ENCODE results near the gene OLFM2.

OLFM2 gene

DNA sequence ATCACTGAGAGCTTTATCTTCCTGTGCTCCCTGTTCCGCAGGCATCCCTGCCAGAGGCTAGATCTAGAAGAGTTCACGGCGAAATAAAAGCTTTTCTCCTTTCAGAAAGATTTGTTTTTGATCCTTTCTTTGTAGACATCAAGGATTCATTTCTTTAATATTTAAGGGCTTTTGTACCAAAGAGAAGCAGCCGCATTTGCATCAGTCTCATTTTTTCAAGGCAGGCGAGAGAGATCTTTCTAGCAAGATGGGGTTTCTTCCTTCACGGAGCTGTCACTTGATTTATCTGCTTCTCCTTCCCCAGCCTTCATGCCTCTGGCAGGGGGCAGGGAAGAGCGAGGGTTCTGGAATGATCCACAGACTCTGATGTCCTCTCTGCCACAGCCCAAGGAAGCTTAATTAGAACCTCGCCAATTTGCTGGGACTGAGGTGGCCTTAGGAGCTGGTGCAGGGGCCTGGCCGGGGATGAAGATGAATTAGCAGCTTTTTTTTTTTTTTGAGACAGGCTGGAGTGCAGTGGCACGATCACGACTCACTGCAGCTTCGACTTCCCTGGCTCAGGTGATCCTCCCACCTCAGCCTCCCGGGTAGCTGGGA, 61.2 kb downstream of the OLFM2 start:
- Mint-ChIP-seq H3K36me3 (no peaks in the 10 kb centered on the region), H3K27me3 (peaks cover 20 to 22% of the 10 kb centered on the region in 2 donors), H3K4me3 (no peak overlapping the region), H3K9me3 (no peaks in the 10 kb centered on the region), H3K27ac (no peak overlapping the region), H3K4me1 (peaks cover 2 to 5% of the 10 kb centered on the region in 2 donors)
- ATAC-seq (replicated peaks) (no peak), DNase-seq (no peak)

DNA sequence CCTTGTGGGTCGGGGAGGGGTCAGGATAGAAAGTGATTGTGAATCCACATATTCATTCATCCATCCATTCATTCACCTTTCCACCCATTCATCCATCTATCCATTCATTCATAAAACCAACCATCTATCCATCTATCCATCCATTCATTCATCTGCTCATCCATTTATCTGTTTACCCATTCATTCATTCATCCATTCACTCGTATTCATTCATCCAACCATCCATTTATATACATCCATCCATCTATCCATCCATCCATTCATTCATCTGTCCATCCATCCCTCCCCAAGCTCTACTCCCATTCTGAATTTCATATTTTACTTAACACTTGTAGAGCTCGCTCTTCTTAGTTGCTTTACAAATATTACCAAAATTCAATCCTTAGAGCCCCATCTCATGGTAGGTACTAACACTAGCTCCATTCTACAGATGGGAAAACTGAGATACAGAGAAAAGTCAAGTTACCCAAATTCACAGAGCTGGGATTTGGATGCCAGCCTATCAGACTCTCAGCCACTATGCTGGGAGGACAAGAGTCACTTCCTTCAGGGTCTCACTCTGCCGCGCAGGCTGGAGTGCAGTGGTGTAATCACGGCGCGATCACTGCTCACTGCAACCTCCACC, 63.6 kb downstream of the OLFM2 start:
- peaks cover 17% of the 10 kb centered on the region in 2 donors for H3K27me3 Mint-ChIP-seq
- DNase-seq (no peak), ATAC-seq (replicated peaks) (no peak)
- no peak overlapping the region for H3K4me3 Mint-ChIP-seq
- no peaks in the 10 kb centered on the region for H3K9me3 Mint-ChIP-seq
- H3K36me3 Mint-ChIP-seq: no peaks in the 10 kb centered on the region
- no peaks in the 10 kb centered on the region for H3K4me1 Mint-ChIP-seq
- no peak overlapping the region for H3K27ac Mint-ChIP-seq

DNA sequence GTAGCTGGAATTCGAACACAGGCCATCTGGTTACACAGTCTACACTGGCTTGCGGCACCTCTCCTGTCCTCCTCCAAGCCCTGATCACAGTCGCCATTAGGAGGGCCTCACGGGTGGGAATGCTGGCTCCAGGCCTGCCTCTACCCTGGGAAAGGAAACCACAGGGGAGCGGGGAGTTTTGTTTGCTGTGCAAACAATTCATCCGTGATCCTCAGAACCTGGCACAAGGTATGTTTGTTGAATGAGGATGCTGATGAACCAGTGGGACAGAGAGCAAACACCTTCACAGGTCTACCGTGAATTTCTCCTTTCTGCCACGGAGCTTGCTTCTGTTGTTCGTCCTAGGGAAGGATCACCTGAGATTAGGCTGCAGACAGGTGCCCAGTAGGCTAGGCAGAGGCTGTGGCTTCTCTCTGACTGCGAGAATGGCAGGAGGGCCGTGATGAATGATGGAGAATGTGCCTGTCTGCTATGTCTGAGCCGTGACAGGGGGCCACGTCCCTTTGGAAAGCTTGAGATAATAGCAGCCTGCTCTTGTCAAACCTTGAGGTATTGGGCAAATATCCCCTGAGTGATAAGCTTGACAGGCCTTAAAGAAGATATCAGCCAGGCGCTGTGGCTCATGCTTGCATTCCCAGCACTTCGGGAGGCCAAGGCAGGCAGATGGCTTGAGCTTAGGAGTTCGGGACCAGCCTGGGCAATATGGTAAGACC, 64.5 kb downstream of the OLFM2 start:
- H3K4me1 Mint-ChIP-seq: no peaks in the 10 kb centered on the region
- H3K27ac Mint-ChIP-seq: no peak overlapping the region
- H3K9me3 Mint-ChIP-seq: no peaks in the 10 kb centered on the region
- no peak overlapping the region for H3K4me3 Mint-ChIP-seq
- ATAC-seq (replicated peaks) (no peak), DNase-seq (no peak)
- H3K36me3 Mint-ChIP-seq: no peaks in the 10 kb centered on the region
- peaks cover 17% of the 10 kb centered on the region in 2 donors for H3K27me3 Mint-ChIP-seq

DNA sequence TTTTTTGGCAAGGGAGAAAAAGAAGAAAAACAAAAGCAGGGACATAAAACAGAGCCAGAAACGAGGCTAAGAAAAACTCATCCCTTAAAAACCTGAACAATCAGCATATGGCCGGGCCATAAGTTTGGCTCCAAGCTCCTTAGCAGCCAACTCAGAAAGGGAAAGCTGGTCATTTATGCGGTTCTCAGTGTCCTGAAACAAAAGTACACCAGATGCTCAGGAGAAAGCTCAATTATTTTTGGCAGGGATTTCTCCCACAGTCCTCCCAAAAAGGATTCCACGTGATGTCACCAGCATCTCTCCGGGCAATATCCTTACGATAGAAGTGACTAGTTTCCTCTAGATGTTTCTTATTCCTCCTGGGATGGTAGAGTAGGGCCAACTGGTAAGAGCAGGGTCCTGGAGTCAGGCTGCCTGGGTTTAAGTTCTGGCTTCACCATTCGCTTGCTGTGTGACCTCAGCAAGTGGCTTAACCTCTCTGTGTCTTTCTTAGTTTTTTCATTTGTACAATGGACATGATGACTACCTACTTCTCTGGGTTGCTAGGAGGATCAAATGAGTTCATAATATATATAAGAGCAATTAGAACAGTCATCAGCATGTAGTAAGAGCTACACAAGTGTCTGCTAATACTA, 67.2 kb downstream of the OLFM2 start:
- H3K4me1 Mint-ChIP-seq: no peaks in the 10 kb centered on the region
- H3K4me3 Mint-ChIP-seq: no peak overlapping the region
- peaks cover 6% of the 10 kb centered on the region in 2 donors for H3K27me3 Mint-ChIP-seq
- H3K36me3 Mint-ChIP-seq: no peaks in the 10 kb centered on the region
- no peak for DNase-seq
- ATAC-seq (replicated peaks): no peak
- no peaks in the 10 kb centered on the region for H3K9me3 Mint-ChIP-seq
- no peak overlapping the region for H3K27ac Mint-ChIP-seq

DNA sequence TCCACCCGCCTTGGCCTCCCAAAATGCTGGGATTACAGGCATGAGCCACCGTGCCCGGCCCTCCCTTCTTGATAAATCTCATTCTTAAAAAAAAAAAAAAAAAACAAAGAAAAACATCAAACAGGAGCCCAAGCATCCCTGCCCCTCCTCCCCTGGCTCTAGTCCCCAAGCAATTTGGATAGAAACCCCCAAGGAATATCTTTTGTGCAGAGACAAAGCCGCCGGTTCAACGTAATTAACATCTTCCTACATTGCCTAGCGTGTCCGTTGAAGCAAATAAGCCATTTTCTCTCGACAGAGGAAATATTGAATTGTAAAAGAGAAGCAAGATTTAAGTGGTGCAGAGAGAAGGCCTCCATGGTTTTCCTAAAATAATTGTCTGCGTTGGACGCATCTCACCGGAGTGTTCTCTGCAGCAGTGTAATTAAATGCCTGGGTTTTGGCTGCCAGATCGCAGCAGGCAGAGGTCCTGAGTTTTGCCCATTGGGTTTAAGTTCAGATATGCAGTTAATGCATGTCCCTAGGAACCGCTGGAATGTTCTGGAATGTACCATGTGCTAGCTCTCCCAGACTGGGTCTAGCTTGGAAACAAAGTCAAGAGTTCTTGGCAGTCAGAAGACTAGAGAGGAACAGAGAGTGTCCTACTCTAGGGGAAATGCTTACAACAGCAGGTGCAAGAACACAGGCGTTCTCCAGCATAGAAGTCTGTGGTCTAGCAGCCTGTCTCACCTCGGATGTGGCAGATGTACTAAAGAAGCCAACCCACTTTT, 70.4 kb downstream of the OLFM2 start:
- Mint-ChIP-seq H3K4me3 (no peak overlapping the region), H3K27me3 (peaks cover 0 to 11% of the 10 kb centered on the region in 2 donors), H3K27ac (no peak overlapping the region), H3K9me3 (no peaks in the 10 kb centered on the region), H3K4me1 (no peaks in the 10 kb centered on the region), H3K36me3 (peaks cover 0 to 2% of the 10 kb centered on the region in 2 donors)
- DNase-seq (no peak), ATAC-seq (replicated peaks) (peak; percentile 39 to 45)

DNA sequence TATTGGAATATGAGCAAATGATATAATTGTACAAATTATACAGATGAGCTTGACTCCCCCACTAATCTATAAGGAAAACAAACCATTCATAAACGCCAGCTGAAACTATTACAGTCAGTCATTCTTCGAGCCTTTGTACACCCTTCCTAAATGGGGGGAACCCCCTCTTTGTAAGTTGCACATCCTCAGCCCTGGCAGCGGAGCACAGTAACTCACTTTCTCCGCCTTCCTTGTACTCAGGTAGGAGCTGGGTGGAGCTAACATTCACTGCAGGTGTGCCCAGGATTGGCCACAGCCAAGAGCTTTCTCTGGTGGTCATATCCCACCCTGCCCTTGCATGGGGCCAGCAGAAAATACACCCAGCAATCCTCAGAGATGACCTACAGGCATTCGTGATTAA, 72.6 kb downstream of the OLFM2 start:
- peaks cover 0 to 2% of the 10 kb centered on the region in 2 donors for H3K36me3 Mint-ChIP-seq
- no peak overlapping the region for H3K4me3 Mint-ChIP-seq
- peaks cover under 1 to 1% of the 10 kb centered on the region in 2 donors for H3K4me1 Mint-ChIP-seq
- no peaks in the 10 kb centered on the region for H3K9me3 Mint-ChIP-seq
- no peak for ATAC-seq (replicated peaks)
- peaks cover 0 to 5% of the 10 kb centered on the region in 2 donors for H3K27me3 Mint-ChIP-seq
- DNase-seq: no peak
- no peak overlapping the region for H3K27ac Mint-ChIP-seq

DNA sequence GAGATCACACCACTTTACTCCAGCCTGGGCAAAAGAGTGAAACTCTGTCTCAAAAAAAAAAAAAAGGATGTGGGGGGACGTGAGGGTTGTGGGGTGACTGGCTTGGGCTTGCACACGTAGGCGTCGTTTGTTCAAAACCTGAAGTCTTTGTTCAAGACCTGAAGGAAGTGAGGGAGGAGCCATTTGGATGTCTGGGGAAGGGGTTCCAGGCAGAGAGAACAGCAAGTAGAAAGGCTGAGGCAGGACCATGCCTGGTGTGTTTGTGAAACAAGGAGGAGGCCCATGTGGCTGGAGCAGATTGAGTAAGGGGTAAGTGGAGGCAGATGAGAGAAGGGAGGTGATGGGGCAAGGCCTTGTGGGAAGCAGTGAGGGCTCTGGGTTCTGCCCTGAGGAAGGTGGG, 73.4 kb downstream of the OLFM2 start:
- H3K27ac Mint-ChIP-seq: peak overlapping the region; percentile 68
- peaks cover 0 to 5% of the 10 kb centered on the region in 2 donors for H3K27me3 Mint-ChIP-seq
- H3K4me1 Mint-ChIP-seq: peaks cover 5 to 8% of the 10 kb centered on the region in 2 donors
- ATAC-seq (replicated peaks) (no peak), DNase-seq (no peak)
- H3K36me3 Mint-ChIP-seq: peaks cover 2 to 6% of the 10 kb centered on the region in 2 donors
- no peaks in the 10 kb centered on the region for H3K9me3 Mint-ChIP-seq
- H3K4me3 Mint-ChIP-seq: no peak overlapping the region

DNA sequence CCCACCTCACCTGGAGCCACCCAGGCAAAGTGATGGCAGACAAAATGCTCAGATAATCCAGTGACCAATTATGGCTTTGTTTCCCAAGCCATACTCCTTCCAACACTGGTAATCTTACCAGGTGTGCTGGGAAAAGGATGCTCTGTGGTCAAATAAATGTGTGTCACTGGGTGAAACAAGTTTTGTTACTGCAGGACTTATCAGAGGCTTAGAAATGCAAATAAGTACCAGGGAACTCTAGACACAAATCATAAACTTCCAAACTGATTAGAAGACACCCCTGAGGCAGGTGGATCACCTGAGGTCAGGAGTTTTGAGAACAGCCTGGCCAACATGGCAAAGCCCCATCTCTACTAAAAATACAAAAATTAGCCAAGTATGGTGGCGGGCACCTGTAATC, 74.8 kb downstream of the OLFM2 start:
- Mint-ChIP-seq H3K9me3 (no peaks in the 10 kb centered on the region), H3K27me3 (peaks cover 0 to 5% of the 10 kb centered on the region in 2 donors), H3K4me3 (no peak overlapping the region), H3K27ac (no peak overlapping the region), H3K4me1 (peaks cover 12 to 23% of the 10 kb centered on the region in 2 donors), H3K36me3 (peaks cover 5 to 8% of the 10 kb centered on the region in 2 donors)
- DNase-seq: no peak
- no peak for ATAC-seq (replicated peaks)

DNA sequence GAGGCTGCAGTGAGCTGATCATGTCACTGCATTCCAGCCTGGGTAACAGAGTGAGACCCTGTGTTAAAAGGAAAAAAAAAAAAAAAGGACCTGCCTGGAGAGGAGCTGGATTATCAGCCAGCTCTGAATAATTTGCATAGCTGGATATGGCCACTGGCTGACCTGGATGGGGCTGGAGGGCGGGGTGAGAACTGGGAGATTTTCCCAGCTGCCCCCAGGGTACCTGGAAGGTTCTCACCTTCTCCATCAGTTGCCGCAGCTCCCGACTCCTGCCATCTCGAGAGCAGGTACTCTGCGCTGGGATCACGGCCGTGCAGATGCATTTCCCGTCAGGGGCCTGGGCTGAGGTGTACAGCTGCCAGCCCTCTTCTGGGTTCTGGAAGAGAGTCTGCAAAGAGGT, 75.9 kb downstream of the OLFM2 start:
- Mint-ChIP-seq H3K9me3 (no peaks in the 10 kb centered on the region), H3K36me3 (peaks cover 5 to 8% of the 10 kb centered on the region in 2 donors), H3K4me1 (peaks cover 12 to 23% of the 10 kb centered on the region in 2 donors), H3K4me3 (no peak overlapping the region), H3K27me3 (peaks cover 0 to 5% of the 10 kb centered on the region in 2 donors), H3K27ac (no peak overlapping the region)
- DNase-seq (no peak), ATAC-seq (replicated peaks) (no peak)

DNA sequence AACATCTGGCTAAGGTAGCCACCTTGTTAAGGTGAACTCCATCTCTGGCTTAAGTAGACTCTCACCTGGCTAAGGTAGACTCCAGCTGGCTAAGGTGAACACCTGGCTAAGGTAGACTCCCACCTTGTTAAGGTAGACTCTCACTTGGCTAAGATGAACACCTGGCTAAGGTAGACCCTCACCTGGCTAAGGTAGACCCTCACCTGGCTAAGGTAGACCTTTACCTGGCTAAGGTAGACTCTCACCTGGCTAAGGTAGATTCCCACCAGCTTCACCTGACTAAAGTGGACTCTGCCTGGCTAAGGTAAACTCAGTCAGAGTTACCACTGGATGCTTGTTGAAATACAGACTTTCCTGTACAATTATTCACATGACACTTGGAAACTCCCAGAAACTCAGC, 77.5 kb downstream of the OLFM2 start:
- Mint-ChIP-seq H3K4me3 (no peak overlapping the region), H3K27me3 (peaks cover 0 to 5% of the 10 kb centered on the region in 2 donors), H3K4me1 (peaks cover 12 to 23% of the 10 kb centered on the region in 2 donors), H3K9me3 (peaks cover 0 to 3% of the 10 kb centered on the region in 2 donors), H3K27ac (no peak overlapping the region), H3K36me3 (peaks cover 11% of the 10 kb centered on the region in 2 donors)
- ATAC-seq (replicated peaks) (no peak), DNase-seq (no peak)

DNA sequence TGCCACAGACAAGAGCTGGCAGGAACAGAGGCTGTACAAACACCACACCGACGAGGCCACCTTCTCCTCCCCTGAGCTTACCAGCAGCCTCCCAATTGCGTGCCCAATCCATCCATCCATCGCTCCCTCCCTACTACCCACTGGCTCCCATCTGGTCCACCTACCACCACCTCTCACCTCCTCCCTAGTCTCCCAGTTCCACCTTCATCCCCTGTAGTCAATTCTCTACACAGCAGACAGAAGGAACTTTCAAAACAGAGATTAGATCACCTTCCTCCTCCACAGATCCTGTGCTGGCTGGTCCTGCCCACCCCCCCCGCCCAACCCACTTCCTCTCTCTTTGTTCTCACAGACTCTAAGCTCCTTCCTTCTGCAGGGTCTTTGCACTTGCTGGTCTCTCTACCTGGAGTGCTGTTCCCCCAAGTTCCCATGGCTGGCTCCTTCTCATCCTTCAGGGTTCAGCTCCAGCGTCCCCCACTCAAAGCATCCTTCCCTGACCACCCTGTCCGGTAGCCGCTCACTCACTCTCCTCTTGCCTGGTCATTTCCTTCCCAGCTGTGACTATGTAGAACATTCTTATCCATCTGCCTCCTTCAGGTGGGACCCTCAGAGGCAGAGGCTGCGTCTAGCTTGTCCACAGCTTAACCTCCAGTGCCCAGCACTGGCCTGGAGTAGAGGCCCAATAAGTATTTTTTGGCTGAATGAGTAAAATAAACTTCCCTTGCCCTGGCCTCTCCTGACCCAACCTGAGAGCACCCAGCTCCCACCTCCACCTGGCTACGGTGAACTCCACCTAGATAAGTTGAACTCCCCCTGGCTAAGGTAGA, 78.2 kb downstream of the OLFM2 start:
- H3K36me3 Mint-ChIP-seq: peaks cover 12% of the 10 kb centered on the region in 2 donors
- H3K27ac Mint-ChIP-seq: no peak overlapping the region
- H3K9me3 Mint-ChIP-seq: peaks cover 0 to 5% of the 10 kb centered on the region in 2 donors
- peaks cover 12 to 23% of the 10 kb centered on the region in 2 donors for H3K4me1 Mint-ChIP-seq
- H3K27me3 Mint-ChIP-seq: peaks cover 0 to 5% of the 10 kb centered on the region in 2 donors
- ATAC-seq (replicated peaks) (peak; percentile 36 to 47), DNase-seq (no peak)
- no peak overlapping the region for H3K4me3 Mint-ChIP-seq

DNA sequence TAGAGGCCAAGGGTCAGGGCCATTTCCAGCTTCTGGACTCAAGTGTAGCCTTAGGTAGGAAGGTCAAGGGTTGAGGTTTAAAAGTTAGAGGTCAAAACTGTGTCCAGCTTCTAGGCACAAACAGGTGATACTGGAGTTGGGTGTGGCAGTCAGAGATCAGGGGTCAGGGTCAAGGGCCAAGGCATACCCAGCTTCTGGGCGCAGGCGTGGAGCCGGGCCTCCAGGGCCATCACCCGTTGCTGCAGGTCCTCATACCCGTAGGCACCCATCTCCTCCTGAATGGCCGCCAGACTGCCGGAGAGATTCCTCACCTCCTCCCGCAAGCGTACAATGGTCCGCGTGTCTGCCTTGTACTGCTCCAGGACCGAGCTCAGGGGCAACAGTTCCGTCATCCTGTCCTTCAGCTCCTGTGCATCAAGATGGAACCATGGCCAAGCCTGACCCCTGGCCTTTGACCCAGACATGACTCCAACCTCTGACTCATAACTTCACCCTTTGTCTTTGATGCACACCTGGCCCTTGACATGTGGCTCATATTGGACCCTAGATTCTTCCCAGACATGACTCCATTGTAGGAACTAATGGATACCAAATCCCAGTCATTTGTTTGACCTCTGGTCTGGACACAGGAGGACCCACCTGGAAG, 79.1 kb downstream of the OLFM2 start:
- DNase-seq (no peak), ATAC-seq (replicated peaks) (no peak)
- Mint-ChIP-seq H3K27me3 (peaks cover 0 to 5% of the 10 kb centered on the region in 2 donors), H3K4me1 (peaks cover 12 to 23% of the 10 kb centered on the region in 2 donors), H3K27ac (no peak overlapping the region), H3K4me3 (no peak overlapping the region), H3K36me3 (peaks cover 12 to 15% of the 10 kb centered on the region in 2 donors), H3K9me3 (peaks cover 0 to 5% of the 10 kb centered on the region in 2 donors)

DNA sequence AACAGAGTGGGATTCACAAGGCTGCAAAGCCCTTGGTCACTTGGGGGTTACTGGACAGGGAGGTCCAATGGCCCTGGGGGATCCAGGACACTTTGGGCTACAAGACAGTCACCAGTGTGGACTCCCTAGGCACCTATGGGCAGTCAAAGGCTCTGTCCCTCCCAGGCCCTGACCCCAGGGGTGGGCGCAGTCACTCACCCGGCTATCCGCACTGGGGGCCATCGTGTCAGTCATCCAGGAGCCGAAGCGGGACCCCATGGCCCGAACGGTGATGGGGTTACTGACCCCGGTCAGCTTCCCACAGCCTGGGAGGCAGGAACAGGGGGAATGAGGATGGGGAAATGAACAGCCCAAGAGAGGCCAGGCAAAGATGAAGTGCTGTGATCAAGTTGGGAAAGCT, 79.7 kb downstream of the OLFM2 start:
- Mint-ChIP-seq H3K9me3 (peaks cover 0 to 5% of the 10 kb centered on the region in 2 donors), H3K27me3 (no peaks in the 10 kb centered on the region), H3K4me3 (no peak overlapping the region), H3K36me3 (peaks cover 12 to 18% of the 10 kb centered on the region in 2 donors), H3K4me1 (peaks cover 12 to 23% of the 10 kb centered on the region in 2 donors), H3K27ac (no peak overlapping the region)
- no peak for DNase-seq
- ATAC-seq (replicated peaks): no peak
